Left ventricle myocardium inferior (tissue), 1 donor: ENCODE results near the gene LSAMP. TPM values are rescaled to one million over a fixed set of nuclear protein-coding genes. Genes with fewer than 3 reads are reported as not detected.

Experiments
- DNase-seq: peaks from one replicate; pipeline ENCODE4 v3.0.0-alpha.2; 2020
- H3K27ac ChIP-seq: fragments of 200-600 bp; replicated peaks from 2 replicates; pipeline ENCODE4 v1.8.0; 2021
- H3K27me3 ChIP-seq: fragments of 200-600 bp; 2 replicates; pipeline ENCODE4 v1.8.0; 2021; ENCODE audit warnings: low read depth
- H3K36me3 ChIP-seq: fragments of 200-600 bp; 2 replicates; pipeline ENCODE4 v1.8.0; 2021
- H3K4me1 ChIP-seq: fragments of 200-600 bp; 2 replicates; pipeline ENCODE4 v1.8.0; 2021
- H3K4me3 ChIP-seq: fragments of 200-600 bp; 2 replicates; pipeline ENCODE4 v1.8.0; 2021; ENCODE audit warnings: mild to moderate bottlenecking, moderate library complexity
- H3K9me3 ChIP-seq: fragments of 200-600 bp; replicated peaks from 2 replicates; pipeline ENCODE4 v1.8.0; 2021
- intact Hi-C: fragments of 100-400 bp; cut with micrococcal nuclease; formaldehyde crosslinking; loops from one replicate; pipeline ENCODE4 v1.11.0; 2022
- total RNA-seq: library from RNA; stranded (reverse); fragmentation: NEBNext Ultra II Directional; extraction: Animal tissue kit (Norgen Biotek cat#: 25700); gene quantifications from one replicate; pipeline ENCODE4 v1.2.1, GENCODE V29; 2021
- TF ChIP-seq, protein P1 (sequence below): fragments of 200-600 bp; IDR thresholded peaks from 2 replicates; pipeline ENCODE4 v1.8.0; 2021; ENCODE audit warnings: antibody characterized with exemption, mild to moderate bottlenecking, borderline replicate concordance
- donor health status: DM: no; HTN: yes; CAD: no; lungs with severe emphysema.

LSAMP gene
- total RNA-seq, 1 donor from 2014 or later: 1.2 TPM

DNA sequence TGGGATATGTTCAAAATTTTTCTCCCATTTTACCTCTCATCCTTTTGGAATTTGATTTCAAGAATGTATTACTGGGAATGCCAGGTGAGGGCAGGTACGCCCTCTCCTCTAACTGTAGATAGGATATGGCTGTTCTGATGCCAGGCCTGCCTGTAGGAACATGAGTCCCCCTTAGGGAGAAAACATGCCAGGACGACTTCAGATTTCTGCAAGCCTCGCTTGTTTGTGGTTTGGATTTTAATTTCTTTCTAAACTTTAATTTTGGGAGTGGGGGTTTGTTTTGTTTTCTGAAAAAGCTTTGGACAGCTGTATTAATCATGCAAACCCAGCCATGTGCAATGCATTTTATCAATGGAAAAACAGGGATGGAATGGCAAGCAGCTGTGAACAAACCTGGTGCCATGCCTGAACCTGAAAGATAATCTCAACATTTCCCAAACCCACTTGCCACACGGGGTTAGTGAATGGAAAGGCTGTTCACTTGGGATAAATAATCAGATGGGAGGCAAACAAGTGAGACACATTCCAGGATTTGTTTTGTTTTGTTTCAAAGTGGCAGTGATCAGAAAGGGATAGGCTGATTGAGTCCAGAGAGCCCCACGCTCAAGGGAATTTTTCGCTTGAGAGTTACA lies 614.4 kb downstream of the LSAMP start:
- H3K27me3 ChIP-seq: no peaks in the 10 kb centered on the region
- intact Hi-C loops: no loop called here
- H3K36me3 ChIP-seq: no peaks in the 10 kb centered on the region
- H3K9me3 ChIP-seq: no peaks in the 10 kb centered on the region
- H3K4me3 ChIP-seq: no peak overlapping the region
- TF ChIP-seq, protein P1, sequence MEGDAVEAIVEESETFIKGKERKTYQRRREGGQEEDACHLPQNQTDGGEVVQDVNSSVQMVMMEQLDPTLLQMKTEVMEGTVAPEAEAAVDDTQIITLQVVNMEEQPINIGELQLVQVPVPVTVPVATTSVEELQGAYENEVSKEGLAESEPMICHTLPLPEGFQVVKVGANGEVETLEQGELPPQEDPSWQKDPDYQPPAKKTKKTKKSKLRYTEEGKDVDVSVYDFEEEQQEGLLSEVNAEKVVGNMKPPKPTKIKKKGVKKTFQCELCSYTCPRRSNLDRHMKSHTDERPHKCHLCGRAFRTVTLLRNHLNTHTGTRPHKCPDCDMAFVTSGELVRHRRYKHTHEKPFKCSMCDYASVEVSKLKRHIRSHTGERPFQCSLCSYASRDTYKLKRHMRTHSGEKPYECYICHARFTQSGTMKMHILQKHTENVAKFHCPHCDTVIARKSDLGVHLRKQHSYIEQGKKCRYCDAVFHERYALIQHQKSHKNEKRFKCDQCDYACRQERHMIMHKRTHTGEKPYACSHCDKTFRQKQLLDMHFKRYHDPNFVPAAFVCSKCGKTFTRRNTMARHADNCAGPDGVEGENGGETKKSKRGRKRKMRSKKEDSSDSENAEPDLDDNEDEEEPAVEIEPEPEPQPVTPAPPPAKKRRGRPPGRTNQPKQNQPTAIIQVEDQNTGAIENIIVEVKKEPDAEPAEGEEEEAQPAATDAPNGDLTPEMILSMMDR: no peak
- no peak for DNase-seq
- H3K27ac ChIP-seq: no peak overlapping the region
- H3K4me1 ChIP-seq: no peaks in the 10 kb centered on the region

DNA sequence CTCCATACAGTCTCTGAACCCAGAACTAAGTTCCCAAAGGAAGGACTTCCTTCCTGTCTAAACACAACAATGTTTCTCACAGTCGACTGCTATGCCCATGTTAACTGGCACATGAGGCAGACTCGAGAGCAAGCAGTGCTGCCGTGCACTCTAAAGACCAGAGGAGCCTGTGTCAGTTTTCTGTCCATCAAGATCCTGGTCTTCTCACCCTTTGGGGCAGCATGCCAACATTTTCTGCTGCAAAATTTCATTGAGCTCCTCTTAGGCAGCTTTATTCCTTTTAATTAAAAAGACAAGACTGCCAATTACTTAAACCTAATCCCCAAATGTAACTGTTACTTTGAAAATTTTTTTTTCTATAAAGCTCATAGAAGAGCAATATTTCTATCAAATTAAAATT lies 616.9 kb downstream of the LSAMP start:
- H3K9me3 ChIP-seq: no peaks in the 10 kb centered on the region
- H3K27ac ChIP-seq: no peak overlapping the region
- TF ChIP-seq, protein P1: no peak
- no peak for DNase-seq
- no peak overlapping the region for H3K4me3 ChIP-seq
- no peaks in the 10 kb centered on the region for H3K27me3 ChIP-seq
- intact Hi-C loops: no loop called here
- H3K4me1 ChIP-seq: no peaks in the 10 kb centered on the region
- H3K36me3 ChIP-seq: no peaks in the 10 kb centered on the region

DNA sequence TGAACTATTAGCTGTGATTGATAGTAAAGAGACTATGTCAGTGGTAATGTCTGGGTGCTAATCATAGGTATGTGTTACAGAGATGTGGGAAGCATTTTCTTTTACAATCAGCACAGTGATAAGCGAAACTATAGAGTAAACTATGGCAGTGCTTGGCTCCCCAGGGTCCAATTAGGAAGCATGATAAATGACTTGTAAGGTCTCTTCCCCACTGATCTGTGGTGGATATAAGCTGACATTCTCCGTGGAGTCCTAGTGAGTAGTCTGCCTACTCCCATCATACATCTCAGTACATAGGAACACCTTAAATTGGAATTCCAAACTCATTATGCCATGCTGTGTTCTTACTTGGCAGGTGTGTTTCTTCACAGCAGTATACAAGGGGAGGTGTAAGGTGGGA lies 617.8 kb downstream of the LSAMP start:
- H3K9me3 ChIP-seq: no peaks in the 10 kb centered on the region
- H3K4me1 ChIP-seq: no peaks in the 10 kb centered on the region
- H3K27me3 ChIP-seq: no peaks in the 10 kb centered on the region
- intact Hi-C loops: no loop called here
- no peak overlapping the region for H3K27ac ChIP-seq
- no peak overlapping the region for H3K4me3 ChIP-seq
- DNase-seq: no peak
- TF ChIP-seq, protein P1: no peak
- no peaks in the 10 kb centered on the region for H3K36me3 ChIP-seq

DNA sequence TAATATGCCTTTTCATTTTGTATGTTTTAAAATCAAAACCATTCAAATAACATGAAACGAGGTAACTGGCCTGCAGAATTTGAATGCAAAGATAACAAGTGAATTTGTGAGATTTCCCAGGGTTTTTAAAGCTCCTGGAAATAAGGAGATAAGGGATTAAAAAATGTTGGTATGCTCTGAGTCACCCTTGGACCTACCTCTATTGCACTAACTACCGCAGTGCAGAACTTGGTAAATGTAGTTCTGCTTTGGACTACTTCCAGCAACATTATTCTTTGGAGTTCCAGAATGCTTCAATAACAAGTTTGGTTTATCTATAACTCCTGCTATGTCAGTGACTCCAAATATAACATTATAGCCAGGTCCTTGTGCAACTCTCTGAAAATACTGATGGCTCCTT lies 620.2 kb downstream of the LSAMP start:
- Histone ChIP-seq H3K9me3 (no peaks in the 10 kb centered on the region), H3K27ac (no peak overlapping the region), H3K27me3 (no peaks in the 10 kb centered on the region), H3K36me3 (no peaks in the 10 kb centered on the region), H3K4me3 (no peak overlapping the region), H3K4me1 (no peaks in the 10 kb centered on the region)
- TF ChIP-seq, protein P1: no peak
- intact Hi-C loops: no loop called here
- no peak for DNase-seq

DNA sequence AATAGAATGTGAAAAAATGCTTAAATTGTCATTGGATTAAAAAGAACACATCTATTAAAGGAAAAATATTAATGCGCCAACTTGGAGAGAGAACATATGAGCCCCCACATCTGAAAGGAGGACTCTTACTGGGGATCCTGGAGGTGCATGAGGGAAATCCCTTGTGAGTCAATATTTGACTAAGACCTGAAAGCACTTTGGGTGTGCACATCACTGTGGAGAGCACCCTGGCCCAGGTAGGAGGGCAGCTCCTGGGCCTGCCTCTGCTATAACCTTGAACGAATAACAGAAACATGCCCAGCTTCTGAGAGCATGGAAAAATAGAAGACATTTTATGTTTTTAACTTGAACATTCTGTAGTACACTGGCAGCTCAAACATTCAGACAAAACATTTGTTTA lies 622.2 kb downstream of the LSAMP start:
- intact Hi-C loops: no loop called here
- Histone ChIP-seq H3K27ac (no peak overlapping the region), H3K27me3 (no peaks in the 10 kb centered on the region), H3K9me3 (no peaks in the 10 kb centered on the region), H3K36me3 (no peaks in the 10 kb centered on the region), H3K4me1 (no peaks in the 10 kb centered on the region), H3K4me3 (no peak overlapping the region)
- no peak for DNase-seq
- TF ChIP-seq, protein P1: no peak

DNA sequence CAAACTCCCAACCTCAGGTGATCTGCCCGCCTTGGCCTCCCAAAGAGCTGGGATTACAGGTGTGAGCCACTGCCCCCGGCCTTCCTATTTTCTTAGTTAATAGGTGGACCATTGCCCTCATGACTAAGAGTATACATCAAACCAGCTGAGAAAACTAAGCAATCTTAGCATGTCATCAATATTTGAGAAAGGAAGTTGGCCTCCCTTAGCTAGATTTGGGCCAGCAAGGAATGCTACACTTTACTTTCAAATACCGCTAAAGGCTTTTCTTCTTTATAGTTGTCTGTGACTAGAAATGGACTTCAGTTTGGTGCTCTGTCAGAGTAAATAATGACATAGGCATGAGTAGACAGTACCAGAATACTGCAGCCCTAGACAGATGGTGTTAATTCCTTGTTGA lies 622.7 kb downstream of the LSAMP start:
- Histone ChIP-seq H3K4me1 (no peaks in the 10 kb centered on the region), H3K27ac (no peak overlapping the region), H3K27me3 (no peaks in the 10 kb centered on the region), H3K36me3 (no peaks in the 10 kb centered on the region), H3K9me3 (no peaks in the 10 kb centered on the region), H3K4me3 (no peak overlapping the region)
- TF ChIP-seq, protein P1: no peak
- intact Hi-C loops: no loop called here
- DNase-seq: no peak
